GM11168 (cell line): Measurements from ENCODE around the gene MUC3A.
"Not testable (repeated sequence)": the region's sequence is repeated elsewhere in the genome, so short reads cannot be mapped to it uniquely, and the experiment has no call there.

Experiments used
- in situ Hi-C: fragments of 300-500 bp; cut with MboI; formaldehyde crosslinking; loops from one replicate; pipeline ENCODE4 v1.12.0; 2022; ENCODE audit warnings: low sequenced_read_pairs; ENCODE audit not compliant: unreplicated experiment

Gene MUC3A, protein sequence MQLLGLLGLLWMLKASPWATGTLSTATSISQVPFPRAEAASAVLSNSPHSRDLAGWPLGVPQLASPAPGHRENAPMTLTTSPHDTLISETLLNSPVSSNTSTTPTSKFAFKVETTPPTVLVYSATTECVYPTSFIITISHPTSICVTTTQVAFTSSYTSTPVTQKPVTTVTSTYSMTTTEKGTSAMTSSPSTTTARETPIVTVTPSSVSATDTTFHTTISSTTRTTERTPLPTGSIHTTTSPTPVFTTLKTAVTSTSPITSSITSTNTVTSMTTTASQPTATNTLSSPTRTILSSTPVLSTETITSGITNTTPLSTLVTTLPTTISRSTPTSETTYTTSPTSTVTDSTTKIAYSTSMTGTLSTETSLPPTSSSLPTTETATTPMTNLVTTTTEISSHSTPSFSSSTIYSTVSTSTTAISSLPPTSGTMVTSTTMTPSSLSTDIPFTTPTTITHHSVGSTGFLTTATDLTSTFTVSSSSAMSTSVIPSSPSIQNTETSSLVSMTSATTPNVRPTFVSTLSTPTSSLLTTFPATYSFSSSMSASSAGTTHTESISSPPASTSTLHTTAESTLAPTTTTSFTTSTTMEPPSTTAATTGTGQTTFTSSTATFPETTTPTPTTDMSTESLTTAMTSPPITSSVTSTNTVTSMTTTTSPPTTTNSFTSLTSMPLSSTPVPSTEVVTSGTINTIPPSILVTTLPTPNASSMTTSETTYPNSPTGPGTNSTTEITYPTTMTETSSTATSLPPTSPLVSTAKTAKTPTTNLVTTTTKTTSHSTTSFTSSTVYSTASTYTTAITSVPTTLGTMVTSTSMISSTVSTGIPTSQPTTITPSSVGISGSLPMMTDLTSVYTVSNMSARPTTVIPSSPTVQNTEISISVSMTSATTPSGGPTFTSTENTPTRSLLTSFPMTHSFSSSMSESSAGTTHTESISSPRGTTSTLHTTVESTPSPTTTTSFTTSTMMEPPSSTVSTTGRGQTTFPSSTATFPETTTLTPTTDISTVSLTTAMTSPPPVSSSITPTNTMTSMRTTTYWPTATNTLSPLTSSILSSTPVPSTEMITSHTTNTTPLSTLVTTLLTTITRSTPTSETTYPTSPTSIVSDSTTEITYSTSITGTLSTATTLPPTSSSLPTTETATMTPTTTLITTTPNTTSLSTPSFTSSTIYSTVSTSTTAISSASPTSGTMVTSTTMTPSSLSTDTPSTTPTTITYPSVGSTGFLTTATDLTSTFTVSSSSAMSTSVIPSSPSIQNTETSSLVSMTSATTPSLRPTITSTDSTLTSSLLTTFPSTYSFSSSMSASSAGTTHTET (N-terminal part only)

DNA sequence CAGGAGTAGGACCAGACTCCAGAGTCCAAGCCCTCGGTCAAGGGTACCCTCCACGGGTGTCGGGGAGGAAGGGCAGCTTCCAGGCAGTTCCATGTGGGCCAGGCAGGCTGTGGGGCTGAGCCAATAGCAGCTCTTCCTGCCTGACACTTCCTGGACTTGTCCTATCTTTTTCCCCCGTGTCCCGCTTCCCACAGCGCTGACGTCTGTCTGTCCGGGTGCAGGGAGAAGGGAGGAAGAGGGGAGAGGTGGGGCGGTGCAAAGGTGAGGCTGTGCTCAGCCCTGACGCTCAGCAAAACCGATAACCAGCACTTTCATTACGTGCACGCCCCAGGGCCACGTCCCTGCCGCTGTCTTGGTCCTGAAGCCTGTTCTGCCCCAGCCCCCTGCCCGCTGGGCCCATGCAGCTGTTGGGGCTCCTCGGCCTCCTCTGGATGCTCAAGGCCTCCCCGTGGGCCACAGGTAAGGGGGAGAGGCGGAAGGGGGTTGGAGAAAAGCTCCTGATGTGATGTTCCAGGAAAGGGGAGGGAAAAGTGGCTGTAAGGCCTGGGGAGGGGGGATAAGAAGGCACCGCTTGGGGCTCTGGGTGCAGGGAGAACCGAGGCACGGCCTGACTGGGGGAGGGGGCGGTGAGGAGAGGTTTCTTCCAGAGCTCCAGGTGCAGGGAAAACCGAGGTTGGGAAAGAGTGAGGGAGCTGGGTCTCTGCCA is at the start of gene MUC3A:
Gene MUC3A, plus strand, starts transcription at position 308 of the 706 bp plus-strand sequence. Its CDS starts 91 bp downstream, at position 399.
- in situ Hi-C loops, result no loop called here

DNA sequence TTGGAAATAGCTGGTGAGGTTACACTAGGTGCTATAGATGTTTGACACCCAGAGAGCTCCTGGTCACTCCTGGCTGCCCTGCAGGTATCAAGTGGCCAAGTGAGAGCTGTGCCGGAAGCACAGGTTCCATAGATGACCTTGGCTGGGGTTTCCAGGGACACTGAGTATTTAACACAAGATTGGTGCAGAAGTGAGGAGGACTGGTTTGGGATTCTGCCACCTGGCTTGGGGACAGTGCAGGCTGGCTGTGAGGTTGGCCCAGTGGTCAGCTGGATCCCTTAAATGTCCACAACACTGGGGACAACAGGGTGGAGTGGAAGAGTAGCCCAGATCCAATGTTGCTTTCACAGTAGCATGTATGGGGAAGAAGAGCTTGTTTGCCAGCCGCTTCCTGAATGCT is 48.4 kb upstream of the MUC3A start:
- in situ Hi-C loops, result no loop called here

DNA sequence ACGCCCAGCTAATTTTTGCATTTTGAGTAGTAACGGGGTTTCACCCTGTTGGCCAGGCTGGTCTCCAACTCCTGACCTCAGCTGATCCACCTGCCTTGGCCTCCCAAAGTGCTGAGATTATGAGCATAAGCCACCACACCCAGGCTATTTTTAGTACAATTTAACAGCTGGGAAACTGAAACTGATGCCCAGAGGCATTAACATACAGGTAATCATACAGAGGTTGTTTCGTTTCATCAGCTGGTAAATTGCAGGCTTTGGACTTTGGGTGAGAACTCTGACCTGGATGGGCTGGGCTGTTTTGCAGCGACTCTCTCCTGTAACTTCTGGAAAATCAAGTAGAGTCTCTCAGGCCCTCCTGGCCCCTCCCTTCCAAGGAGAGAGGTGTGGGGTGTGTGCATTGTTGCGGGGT is 47.4 kb upstream of the MUC3A start:
- in situ Hi-C loops, result no loop called here

DNA sequence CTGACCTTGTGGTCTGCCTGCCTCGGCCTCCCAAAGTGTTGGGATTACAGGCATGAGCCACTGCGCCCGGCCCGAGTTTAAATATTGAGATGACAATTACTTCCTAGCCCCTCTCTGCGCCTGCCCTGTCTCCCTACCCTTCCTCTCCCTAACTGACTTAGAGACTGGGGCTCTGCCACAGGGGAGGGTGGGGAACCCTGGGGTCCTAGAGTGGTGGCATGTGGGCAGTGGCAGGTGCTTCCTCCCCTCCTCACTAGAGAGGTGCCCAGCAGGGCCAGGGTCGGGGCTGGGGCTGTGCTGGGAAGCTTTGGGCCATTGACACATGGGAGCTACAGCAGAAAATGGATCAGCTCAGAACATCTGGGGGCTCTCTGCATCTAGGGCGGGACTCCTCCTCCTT is 46.7 kb upstream of the MUC3A start:
- in situ Hi-C loops, result no loop called here

DNA sequence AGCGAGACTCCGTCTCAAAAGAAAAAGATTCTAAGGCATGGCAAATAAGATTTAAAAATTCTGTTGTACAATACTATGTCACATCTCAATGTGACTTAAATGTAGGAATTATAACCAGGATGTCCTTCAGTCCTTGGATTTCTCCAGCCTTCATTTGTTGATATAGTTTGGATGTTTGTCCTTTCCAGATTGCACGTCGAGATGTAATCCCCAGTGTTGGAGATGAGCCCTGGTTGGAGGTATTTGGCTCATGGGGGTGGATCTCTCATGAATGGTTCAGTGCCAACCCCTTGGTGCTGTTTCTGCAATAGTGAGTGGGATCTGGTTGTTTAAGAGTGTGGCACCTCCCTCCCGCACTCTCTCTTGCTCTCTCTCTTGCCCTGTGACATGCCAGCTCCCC is 40.8 kb upstream of the MUC3A start:
- in situ Hi-C loops, result no loop called here

DNA sequence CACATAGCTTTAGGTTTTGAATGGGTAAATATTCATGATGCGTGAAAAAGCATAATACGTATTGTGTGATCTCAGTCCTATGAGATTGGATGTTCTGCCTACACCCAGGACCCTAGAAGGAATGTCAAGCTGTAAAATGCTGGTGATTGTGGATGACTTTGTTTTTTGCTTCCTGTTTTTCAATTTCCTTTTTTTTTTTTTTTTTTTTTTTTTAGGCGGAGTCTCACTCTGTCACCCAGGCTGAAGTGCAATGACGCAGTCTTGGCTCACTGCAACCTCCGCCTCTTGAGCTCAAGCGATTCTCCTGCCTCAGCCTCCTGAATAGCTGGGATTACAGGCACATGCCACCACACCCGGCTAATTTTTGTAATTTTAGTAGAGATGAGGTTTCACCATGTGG is 38.9 kb upstream of the MUC3A start:
- in situ Hi-C loops, result not testable (repeated sequence)

DNA sequence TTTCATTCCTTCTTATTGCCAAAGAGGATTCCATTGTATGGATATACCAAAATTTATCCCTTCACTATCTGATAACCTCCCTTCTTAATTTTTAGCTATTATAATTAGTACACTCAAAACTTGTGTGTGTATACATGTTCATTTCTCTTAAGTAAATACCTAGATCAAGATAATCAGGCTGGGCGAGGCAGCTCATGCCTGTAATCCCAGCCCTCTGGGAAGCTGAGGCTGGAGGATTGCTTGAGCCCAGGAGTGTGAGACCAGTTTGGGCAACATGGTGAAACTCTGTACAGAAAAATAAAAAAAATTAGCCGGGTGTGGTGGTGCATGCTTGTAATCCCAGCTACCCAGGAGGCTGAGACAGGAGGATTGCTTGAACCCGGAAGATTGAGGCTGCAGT is 37.9 kb upstream of the MUC3A start:
- in situ Hi-C loops, result no loop called here

DNA sequence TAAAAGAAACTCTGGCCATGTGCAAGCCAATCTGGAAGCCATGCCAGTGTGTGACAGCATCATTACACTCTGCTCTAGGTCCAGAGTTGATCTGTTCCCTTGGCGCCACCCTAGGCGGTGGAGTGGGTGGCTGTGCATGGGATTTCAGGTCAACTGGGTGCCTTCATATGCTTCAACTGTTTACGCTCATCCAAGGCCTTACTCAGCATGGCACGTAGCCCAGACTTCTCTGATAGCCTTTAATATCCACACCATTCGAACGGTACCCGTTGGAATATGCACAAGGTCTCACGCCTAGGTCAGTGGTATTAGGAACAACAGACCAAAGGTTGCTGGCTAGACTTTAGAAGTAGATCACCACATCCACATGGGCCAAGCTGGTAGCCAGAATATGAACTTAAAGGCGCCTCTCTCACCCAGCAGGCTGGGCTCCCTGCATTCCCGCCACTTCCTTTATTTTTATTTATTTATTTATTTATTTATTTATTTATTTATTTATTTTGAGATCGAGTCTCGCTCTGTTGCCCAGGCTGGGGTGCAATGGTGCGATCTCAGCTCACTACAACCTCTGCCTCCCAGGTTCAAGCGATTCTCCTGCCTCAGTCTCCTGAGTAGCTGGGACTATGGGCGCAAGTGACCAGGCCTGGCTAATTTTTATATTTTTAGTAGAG is 35.0 kb upstream of the MUC3A start:
- in situ Hi-C loops, result no loop called here

DNA sequence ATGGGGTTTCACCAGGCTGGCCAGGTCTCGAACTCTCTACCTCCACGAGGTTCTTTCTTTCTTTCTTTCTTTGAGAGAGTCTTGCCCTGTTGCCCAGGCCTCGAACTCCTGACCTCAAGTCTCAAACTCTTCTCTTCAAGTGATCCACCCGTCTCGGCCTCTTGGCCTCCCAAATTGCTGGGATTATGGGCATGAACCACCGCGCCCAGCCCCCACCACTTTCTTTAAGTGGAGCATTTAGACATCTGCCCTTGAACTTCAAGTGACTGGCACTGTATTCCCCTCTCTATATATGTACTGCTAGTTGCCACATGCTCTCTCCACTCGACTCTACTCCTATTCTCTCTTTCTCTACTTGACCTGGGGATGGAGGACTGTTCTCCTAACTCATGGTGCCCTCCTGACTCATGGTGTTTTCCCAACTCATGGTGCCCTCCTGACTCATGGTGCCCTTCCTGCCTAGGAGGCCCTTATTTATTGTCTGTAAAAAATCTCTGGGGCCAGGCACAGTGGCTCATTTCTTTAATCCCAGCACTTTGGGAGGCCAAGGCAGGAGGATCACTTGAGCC is 34.4 kb upstream of the MUC3A start:
- in situ Hi-C loops, result no loop called here

DNA sequence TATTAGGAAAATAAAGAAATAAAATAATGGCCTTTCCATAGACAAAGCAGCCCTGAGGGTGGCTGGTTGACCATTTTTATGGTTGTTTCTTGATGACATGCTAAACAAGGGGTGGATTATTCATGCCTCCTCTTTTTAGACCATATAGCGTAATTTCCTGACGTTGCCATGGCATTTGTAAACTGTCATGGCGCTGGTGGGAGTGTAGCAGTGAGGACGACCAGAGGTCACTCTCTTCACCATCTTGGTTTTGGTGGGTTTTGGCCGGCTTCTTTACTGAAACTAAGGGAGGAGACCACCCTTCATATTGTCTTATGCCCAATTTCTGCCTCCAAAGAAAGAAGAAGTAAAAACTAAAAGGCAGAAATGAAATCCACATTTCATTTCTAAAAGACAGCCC is 30.0 kb upstream of the MUC3A start:
- in situ Hi-C loops, result not testable (repeated sequence)

DNA sequence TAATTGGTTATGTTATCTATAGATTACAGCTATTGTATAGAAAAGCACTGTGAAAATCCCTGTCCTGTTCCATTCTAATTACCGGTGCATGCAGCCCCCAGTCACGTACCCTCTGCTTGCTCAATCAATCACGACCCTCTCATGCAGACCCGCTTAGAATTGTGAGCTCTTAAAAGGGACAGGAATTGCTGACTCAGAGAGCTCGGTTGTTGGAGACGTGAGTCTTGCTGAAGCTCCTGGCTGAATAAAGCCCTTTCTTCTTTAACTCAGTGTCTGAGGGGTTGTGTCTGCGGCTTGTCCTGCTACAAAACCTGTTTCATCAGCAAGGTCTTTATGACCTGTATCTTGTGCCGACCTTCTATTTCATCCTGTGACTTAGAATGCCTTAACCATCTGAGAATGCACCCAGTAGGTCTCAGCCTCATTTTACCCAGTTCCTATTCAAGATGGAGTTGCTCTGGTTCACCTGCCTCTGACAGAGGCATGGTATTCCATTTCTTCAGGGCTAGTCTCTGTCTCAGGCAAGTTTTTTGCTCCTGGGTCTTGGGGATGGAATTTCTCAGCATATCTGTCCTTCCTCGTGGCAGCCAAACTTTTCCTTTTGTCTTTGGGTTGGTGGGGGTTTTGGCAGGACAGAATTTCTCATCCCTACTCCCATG is 29.4 kb upstream of the MUC3A start:
- in situ Hi-C loops, result not testable (repeated sequence)

DNA sequence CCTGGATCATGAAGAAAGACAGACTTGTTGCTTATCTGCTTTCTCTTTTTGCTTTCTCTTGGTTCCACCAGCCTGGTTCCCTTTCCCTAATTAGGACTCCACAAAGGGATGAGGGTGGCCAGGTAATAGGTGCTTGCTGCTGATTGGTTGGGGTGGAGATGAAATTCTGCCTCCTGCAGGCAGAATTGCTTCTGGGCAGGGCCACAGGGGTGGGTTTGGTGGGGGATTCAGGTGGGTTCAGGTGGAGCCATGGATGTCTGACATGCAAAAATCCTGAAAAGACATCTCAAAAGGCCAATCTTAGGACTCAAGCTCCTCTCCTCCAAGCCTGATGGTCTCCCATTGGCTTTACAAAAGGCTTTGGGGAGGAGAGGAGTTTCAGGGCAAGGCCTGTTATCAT is 28.3 kb upstream of the MUC3A start:
- in situ Hi-C loops, result no loop called here

DNA sequence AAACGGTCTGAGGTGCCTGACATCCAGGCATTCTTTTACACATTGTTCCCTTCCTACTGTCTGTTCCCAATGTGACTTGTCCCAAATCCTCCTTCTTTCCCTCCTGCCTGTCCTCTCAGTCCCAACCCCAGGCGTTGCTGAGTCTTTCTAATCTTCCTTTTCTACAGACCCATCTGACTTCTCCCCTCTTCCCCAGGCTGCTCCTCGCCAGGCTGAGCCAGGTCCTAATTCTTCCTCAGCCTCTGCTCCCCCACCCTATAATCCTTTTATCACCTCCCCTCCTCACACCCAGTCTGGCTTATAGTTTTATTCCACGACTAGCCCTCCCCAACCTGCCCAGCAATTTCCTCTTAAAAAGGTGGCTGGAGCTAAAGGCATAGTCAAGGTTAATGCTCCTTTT is 25.7 kb upstream of the MUC3A start:
- in situ Hi-C loops, result not testable (repeated sequence)

DNA sequence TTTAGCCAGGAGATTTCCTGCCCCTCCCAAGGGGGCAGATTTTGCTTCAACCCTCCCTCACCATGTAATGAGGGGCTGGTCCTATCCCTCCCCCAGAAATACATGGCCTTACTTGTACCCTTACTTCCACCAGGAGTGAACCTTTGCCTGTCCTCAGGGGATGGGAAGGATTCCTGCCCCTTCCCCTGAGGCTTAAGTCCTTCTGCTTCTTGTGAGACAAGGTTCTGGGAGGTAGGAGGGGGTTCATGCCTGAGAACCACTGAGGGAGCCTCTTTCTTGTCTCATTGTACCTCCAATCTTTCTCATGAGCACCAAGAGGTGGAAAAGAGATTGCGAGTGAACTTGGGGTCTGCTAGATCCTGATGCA is 19.5 kb upstream of the MUC3A start:
- in situ Hi-C loops, result no loop called here

DNA sequence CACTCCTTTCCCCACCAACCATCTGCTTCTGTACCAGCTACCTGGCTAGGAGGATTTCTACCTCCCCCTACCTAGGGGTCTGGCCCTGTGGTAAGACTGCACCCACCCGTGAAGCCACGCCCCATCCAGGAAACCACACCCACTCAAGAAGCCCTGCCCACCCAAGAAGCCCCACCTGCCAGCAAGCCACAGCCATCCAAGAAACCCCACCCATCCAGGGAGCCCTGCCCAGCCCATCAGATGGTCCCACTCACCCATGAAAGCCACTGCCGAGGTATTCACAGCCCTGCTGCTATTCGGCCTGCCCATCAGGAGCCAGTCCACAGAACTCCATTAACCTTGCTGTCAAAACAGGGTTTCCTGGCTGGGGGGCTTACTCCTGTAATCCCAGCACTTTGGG is 15.6 kb upstream of the MUC3A start:
- in situ Hi-C loops, result no loop called here

DNA sequence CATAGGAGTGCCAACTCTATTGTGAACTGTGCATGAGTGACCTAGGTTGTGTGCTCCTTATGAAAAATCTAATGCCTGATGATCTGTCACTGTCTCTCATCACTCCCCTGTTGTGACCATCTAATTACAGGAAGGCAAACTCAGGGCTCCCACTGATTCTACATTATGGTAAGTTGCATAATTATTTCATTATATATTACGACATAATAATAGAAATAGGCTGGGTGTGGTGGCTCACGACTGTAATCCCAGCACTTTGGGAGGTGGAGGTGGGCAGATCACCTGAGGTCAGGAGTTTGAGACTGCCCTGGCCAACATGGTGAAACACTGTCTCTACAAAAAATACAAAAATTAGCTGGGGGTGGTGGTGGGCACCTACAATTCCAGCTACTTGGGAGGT is 14.0 kb upstream of the MUC3A start:
- in situ Hi-C loops, result not testable (repeated sequence)

DNA sequence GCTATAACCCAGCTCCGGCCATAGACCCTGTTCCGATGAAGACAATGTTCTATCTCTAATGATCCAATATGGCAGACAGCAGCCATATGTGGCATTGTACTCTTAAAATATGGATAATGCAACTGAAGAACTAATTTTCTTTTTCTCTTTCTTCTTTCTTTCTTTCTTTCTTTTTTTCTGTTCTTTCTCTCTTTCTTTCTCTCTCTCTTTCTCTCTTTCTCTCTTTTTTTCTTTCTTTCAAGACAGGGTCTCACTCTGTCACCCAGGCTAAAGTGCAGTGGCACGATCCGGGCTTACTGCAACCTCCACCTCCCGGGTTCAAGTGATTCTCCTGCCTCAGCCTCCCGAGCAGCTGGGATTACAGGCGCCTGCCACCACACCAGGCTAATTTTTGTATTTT is 13.2 kb upstream of the MUC3A start:
- in situ Hi-C loops, result not testable (repeated sequence)

DNA sequence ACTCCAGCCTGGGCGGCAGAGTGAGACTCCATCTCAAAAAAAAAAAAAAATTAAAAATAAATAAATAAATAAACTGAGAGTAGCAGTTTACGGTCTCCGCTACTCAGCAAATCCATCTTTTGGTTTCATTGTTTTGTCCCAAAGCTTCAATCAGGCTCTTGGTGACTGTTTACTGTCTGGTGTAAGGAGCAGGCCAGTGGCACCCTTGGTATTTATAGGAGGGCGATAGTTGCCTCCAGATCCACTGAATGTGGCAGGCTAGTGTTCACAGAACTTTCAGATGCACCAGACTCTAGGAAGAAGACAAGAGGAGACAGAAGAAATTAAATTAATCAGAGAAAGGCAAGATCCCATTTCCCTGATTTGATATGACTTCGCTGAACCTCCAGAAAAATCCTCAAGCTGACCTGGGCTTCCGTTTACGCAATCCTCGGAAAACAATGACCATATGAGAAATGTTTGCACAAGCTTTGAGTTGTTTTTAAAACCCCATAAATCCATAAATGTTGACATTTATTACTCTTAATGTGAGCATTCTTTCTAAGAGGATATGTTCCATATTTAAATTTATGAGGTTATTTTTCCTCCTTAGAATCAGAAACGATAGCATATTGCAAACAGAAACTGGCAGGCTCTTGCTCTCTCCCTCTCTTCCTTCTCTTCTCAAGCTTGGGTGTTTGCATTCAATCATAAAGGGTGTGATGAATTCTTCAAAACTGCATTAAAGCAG is 7.1 kb upstream of the MUC3A start:
- in situ Hi-C loops, result no loop called here
